ENCODE results near the gene CFAP73. TPM values are rescaled to one million over a fixed set of nuclear protein-coding genes. Genes with fewer than 3 reads are reported as not detected.

CFAP73 gene
- total RNA-seq, 1 experiment from 2014 or later, result 0.34 TPM

GRCh38 chr12:113173081-113173698 is 23.7 kb downstream of the CFAP73 start (continued):
- TF ChIP-seq POLR2AphosphoS5 (IDR thresholded peaks at IDR 0.05; ENCODE audit: low read depth, low read length) (no peak), ATF3 (IDR thresholded peaks at IDR 0.05) (no peak)

GRCh38 chr12:113174461-113175384 is 25.2 kb downstream of the CFAP73 start:
- H3K27me3 ChIP-seq (ENCODE audit: insufficient read depth, low read length), result no peaks in the 10 kb centered on the region
- no peak overlapping the region for H2AFZ ChIP-seq (ENCODE audit: low read depth, low read length, poor library complexity, severe bottlenecking)
- no peaks in the 10 kb centered on the region for H4K20me1 ChIP-seq (ENCODE audit: insufficient read depth)
- H3K9ac ChIP-seq (ENCODE audit: low read length), result no peak overlapping the region
- H3K79me2 ChIP-seq (ENCODE audit: insufficient read depth, low read length), result peaks cover 29% of the 10 kb centered on the region; the same call in 1 of the 2 replicates
- DNase-seq (ENCODE audit: low read depth, low spot score) (no peak), ATAC-seq (peak; percentile 91)
- ChIA-PET CTCF (interaction anchor here (0.6 to 3.4 kb wide), 10 partner anchors 10 to 346 kb away, joined by 3 to 29 read pairs (median 5); partner anchors contain the start of genes DDX54, RASAL1 and RITA1), POLR2A (no interaction called here), RAD21 (ENCODE audit: low non-redundant PET in 1 of 2, low total read pairs in 2 of 2, uncharacterized antibody in 2 of 2, unreplicated experiment in 2 of 2) (interaction anchor here in 1 of 2 experiments (1.0 kb wide), 1 partner anchor 22 kb away, joined by 4 read pairs; no protein-coding TSS in a partner anchor)
- H3K4me2 ChIP-seq (ENCODE audit: low read length), result no peak overlapping the region
- no peaks in the 10 kb centered on the region for H3K9me2 ChIP-seq (ENCODE audit: insufficient read depth)
- H3K4me1 ChIP-seq (ENCODE audit: control insufficient read depth in 1 of 2, insufficient read depth in 2 of 2, low read length in 2 of 2), result no peaks in the 10 kb centered on the region
- no peaks in the 10 kb centered on the region for H3K9me3 ChIP-seq (ENCODE audit: control insufficient read depth in 1 of 2, insufficient read depth in 1 of 2, low read depth in 1 of 2, low read length in 2 of 2)
- intact Hi-C loops (cut with micrococcal nuclease), result loop anchor here (1.0 kb wide), 2 partner anchors 126 to 181 kb away; no protein-coding TSS in a partner anchor
- no peak overlapping the region for H3K27ac ChIP-seq (ENCODE audit: low read depth, low read length)
- H3K36me3 ChIP-seq (ENCODE audit: control insufficient read depth in 1 of 2, insufficient read depth in 2 of 2, low read length in 2 of 2), result peaks cover 61 to 75% of the 10 kb centered on the region in 2 experiments
- BruUV-seq (replicated peaks), result no TSS peak
- TF ChIP-seq MAX (IDR thresholded peaks at IDR 0.05), result no peak
- no peak for TF ChIP-seq CEBPB (IDR thresholded peaks at IDR 0.05; ENCODE audit: low read depth)
- peak; percentile 88 for TF ChIP-seq RAD21 (IDR thresholded peaks at IDR 0.05; ENCODE audit: low read depth)
- peak; percentile 90 to 99 (median 94) for TF ChIP-seq CTCF (IDR thresholded peaks at IDR 0.05 in 2 of 3, conservative IDR thresholded peaks at IDR 0.05 in 1 of 3; ENCODE audit: borderline replicate concordance in 1 of 3, insufficient read depth in 1 of 3, low read depth in 2 of 3, low read length in 2 of 3)
- TF ChIP-seq REST (IDR thresholded peaks at IDR 0.05; ENCODE audit: low read depth), result no peak
- no peak for TF ChIP-seq EGR1 (IDR thresholded peaks at IDR 0.05; ENCODE audit: low read depth)
- no peak for TF ChIP-seq TCF7L2 (IDR thresholded peaks at IDR 0.05; ENCODE audit: borderline replicate concordance, extremely low read depth, insufficient read depth, insufficient read length)
- TF ChIP-seq YY1 (IDR thresholded peaks at IDR 0.05; ENCODE audit: extremely low read depth, insufficient replicate concordance, low read depth, low read length), result no peak
- H3K4me3 ChIP-seq (replicated peaks in 1 of 2; ENCODE audit: low read depth in 1 of 2, low read length in 2 of 2), result no peak overlapping the region

Data from HCT116 (cell line).